Stomach (tissue), 9 donors: ENCODE data around the gene VCL. TPM values are rescaled to one million over a fixed set of nuclear protein-coding genes. Genes with fewer than 3 reads are reported as not detected.

ENCODE experiments used
- DNase-seq, 2 donors: peaks; one replicate each; pipeline versions ENCODE4 v3.0.0 to v3.0.0-alpha.2; 2013 to 2019
- H3K27ac ChIP-seq, 5 donors: fragments of 200-600 bp in 4 of 5; sonication (generic) in 4 of 5; one replicate each; pipeline ENCODE4 v1.5.1; 2013 to 2019; ENCODE audit warnings: mild to moderate bottlenecking in 1 of 5, moderate library complexity in 1 of 5
- H3K27me3 ChIP-seq, 3 donors: fragments of 200-600 bp; sonication (generic); one replicate each; pipeline ENCODE4 v1.5.1; 2017 to 2019; ENCODE audit warnings: mixed run types in 1 of 3
- H3K36me3 ChIP-seq, 4 donors: fragments of 200-600 bp; sonication (generic); 1 replicate in 3 of 4; 2 replicates in 1 of 4; pipeline ENCODE4 v1.5.1; 2016 to 2019
- H3K4me1 ChIP-seq, 4 donors: fragments of 200-600 bp; sonication (generic); one replicate each; pipeline ENCODE4 v1.5.1; 2016 to 2019
- H3K4me3 ChIP-seq, 4 donors: fragments of 200-600 bp; sonication (generic) in 3 of 4; one replicate each; pipeline ENCODE4 v1.5.1; 2016 to 2019; ENCODE audit warnings: mild to moderate bottlenecking in 1 of 4
- H3K9me3 ChIP-seq, 4 donors: fragments of 200-600 bp; sonication (generic); one replicate each; pipeline ENCODE4 v1.5.1; 2016 to 2019
- EP300 ChIP-seq: sonication (generic); formaldehyde crosslinking; IDR thresholded peaks from one replicate; pipeline ENCODE4 v1.6.1; 2017; ENCODE audit warnings: antibody characterized with exemption
- POLR2A ChIP-seq, 4 donors: fragments of 450-650 bp; IDR thresholded peaks; one replicate each; pipeline ENCODE4 v1.6.1; 2016; ENCODE audit warnings: antibody characterized with exemption in 4 of 4, control low read depth in 2 of 4, mild to moderate bottlenecking in 1 of 4, moderate library complexity in 1 of 4
- POLR2AphosphoS5 ChIP-seq, 3 donors: sonication (generic); formaldehyde crosslinking; IDR thresholded peaks; one replicate each; pipeline ENCODE4 v1.6.1; 2016; ENCODE audit warnings: antibody characterized with exemption in 3 of 3
- WGBS, 5 donors: extraction: QIAGEN DNeasy Blood & Tissue Kit in 3 of 5; methylation state at CpG; one replicate each; pipeline versions ENCODE4 v1.1.5 to v1.1.7; 2013 to 2018; 5-methylcytosine and 5-hydroxymethylcytosine counted together
- intact Hi-C: fragments of 100-400 bp; cut with DNase I; formaldehyde crosslinking; loops from one replicate; pipeline ENCODE4 v1.15.1; 2023; ENCODE audit warnings: low total_unique reads
- polyA plus RNA-seq, 3 donors: library from polyadenylated mRNA; stranded (reverse); fragments of 200-250 nt; gene quantifications; one replicate each; pipeline ENCODE4 v1.2.3, GENCODE V29; 2013
- total RNA-seq, 5 donors: library from RNA; depleted of rRNA; stranded (reverse); fragments of >200 nt; gene quantifications; one replicate each; pipeline versions ENCODE4 v1.1.0 to v1.2.3, GENCODE V29; 2014 to 2016
- TF ChIP-seq, protein P1 (sequence below), 7 experiments: fragments of 450-650 bp in 4 of 7; fragments of 200-600 bp in 3 of 7; sonication (generic) in 3 of 7; IDR thresholded peaks; one replicate each; pipeline ENCODE4 v1.5.1; 2016 to 2019; ENCODE audit warnings: antibody characterized with exemption in 7 of 7, control low read depth in 2 of 7, mild to moderate bottlenecking in 1 of 7
- donor health status: healthy with polysubstance abuse.
- donor health status: Bipolar disorder and iron deficiency.
- donor health status: healthy.

The VCL gene
- total and polyA plus RNA-seq, 8 donors = 11.2 to 211 (median 62.3) TPM

DNA sequence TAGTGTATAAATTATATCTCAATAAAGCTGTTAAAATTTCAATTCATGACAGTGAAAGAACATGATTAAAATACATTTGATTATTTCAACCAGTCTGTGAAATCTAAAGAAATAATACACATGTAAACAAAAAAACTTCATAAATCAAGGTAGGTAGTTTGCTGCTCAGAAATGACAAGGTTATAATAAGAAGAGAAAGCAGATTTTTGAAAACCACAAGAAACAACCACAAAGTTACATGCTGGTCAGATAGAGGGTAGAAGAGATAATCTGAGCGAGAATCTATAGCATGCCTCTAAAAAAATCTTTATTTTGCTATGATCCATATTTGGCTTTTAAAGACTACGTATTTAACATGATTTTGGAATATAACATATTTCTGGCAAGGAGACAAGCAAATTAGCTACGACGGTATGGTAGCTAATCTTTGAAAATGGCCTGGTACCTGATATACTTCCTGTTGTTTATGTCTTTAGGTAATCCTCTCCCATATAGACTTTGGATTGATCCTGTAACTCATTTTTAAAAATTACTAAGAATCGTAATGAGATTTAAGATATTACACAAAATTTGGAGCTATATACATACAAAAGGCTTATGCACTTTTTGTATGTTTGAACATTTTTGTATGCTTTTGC, 23.5 kb upstream of the VCL start:
- Histone ChIP-seq H3K9me3 (peaks cover 0 to 3% (median 0%) of the 10 kb centered on the region in 4 donors), H3K4me1 (peaks cover 0 to 23% (median 4%) of the 10 kb centered on the region in 4 donors), H3K27ac (no peak overlapping the region), H3K4me3 (no peak overlapping the region), H3K36me3 (no peaks in the 10 kb centered on the region), H3K27me3 (no peaks in the 10 kb centered on the region)
- intact Hi-C loops = no loop called here
- 73 to 82% (median 79%) methylated on average over 5 of the region's 5 CpGs for WGBS, 5 donors
- DNase-seq = no peak
- TF ChIP-seq EP300 (no peak), POLR2AphosphoS5 (IDR thresholded peaks at IDR 0.05) (no peak), POLR2A (IDR thresholded peaks at IDR 0.05) (no peak)
- TF ChIP-seq, protein P1, sequence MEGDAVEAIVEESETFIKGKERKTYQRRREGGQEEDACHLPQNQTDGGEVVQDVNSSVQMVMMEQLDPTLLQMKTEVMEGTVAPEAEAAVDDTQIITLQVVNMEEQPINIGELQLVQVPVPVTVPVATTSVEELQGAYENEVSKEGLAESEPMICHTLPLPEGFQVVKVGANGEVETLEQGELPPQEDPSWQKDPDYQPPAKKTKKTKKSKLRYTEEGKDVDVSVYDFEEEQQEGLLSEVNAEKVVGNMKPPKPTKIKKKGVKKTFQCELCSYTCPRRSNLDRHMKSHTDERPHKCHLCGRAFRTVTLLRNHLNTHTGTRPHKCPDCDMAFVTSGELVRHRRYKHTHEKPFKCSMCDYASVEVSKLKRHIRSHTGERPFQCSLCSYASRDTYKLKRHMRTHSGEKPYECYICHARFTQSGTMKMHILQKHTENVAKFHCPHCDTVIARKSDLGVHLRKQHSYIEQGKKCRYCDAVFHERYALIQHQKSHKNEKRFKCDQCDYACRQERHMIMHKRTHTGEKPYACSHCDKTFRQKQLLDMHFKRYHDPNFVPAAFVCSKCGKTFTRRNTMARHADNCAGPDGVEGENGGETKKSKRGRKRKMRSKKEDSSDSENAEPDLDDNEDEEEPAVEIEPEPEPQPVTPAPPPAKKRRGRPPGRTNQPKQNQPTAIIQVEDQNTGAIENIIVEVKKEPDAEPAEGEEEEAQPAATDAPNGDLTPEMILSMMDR (IDR thresholded peaks at IDR 0.05) = no peak

DNA sequence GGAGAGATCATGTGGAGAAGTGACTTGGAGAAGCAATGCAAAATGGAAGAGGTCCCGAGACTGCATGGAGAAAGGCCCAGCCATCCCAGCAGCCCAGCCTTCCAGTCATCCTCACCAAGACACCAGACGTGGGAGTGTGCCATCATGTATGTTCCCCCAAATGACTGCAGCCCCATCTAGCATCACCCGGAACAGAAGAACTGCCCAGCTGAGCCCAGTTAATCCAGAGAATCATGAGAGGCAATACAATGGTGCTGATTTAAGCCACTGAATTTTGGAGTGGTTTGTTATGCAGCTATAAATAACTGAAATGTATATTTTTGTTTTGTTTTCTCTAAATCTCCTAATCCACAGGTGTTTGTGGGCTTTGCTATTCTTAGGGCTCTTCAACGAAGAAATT, 22.5 kb upstream of the VCL start:
- TF ChIP-seq POLR2AphosphoS5 (IDR thresholded peaks at IDR 0.05) (no peak), POLR2A (IDR thresholded peaks at IDR 0.05) (no peak), EP300 (no peak)
- TF ChIP-seq, protein P1 (IDR thresholded peaks at IDR 0.05) = no peak
- no peak for DNase-seq
- H3K36me3 ChIP-seq = no peaks in the 10 kb centered on the region
- H3K27ac ChIP-seq = no peak overlapping the region
- H3K27me3 ChIP-seq = no peaks in the 10 kb centered on the region
- peaks cover 0 to 3% (median 0%) of the 10 kb centered on the region in 4 donors for H3K9me3 ChIP-seq
- peaks cover 0 to 27% (median 4%) of the 10 kb centered on the region in 4 donors for H3K4me1 ChIP-seq
- 94 to 99% (median 96%) methylated on average over 4 of the region's 4 CpGs for WGBS, 5 donors
- intact Hi-C loops = no loop called here
- no peak overlapping the region for H3K4me3 ChIP-seq

DNA sequence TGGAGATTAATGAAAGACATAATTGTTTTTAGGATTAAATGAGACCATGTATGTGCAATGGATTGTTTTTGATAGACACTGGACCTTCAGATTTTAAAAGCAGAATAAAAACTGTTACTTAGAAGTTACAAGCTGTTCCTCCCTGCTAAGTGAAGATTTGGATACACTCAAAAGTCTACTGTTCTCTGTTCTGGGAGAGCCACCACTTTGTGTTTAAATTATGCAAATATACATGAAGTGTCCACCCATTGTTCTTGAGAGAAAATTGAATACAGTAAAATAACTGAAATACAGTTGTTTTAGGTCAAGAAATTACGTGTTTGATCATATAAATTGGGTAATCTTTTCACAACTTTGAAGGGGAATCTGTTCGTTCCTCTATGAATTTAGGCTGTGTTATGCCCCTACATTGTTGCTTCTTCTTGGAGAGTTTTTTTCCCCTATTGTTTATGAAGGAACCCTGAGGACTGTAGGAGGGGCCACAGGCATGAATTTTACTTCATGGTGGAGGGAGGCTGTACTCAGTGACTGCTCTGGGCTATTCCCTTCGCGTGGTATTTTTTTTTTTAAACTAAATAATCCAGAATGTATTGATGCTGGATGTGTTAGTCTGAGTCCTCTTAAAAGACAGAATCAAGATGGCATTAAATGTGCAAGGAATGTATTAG, 18.6 kb upstream of the VCL start:
- intact Hi-C loops = no loop called here
- Histone ChIP-seq H3K27me3 (no peaks in the 10 kb centered on the region), H3K27ac (peak overlapping the region in 1 of 5 donors; percentile 58), H3K36me3 (no peaks in the 10 kb centered on the region), H3K9me3 (peaks cover 0 to 3% (median 0%) of the 10 kb centered on the region in 4 donors), H3K4me1 (peaks cover 0 to 28% (median 4%) of the 10 kb centered on the region in 4 donors), H3K4me3 (no peak overlapping the region)
- DNase-seq = no peak
- TF ChIP-seq, protein P1 (IDR thresholded peaks at IDR 0.05) = no peak
- TF ChIP-seq EP300 (no peak), POLR2AphosphoS5 (IDR thresholded peaks at IDR 0.05) (no peak)
- WGBS, 5 donors = 63 to 84% (median 70%) methylated on average over 4 of the region's 4 CpGs

DNA sequence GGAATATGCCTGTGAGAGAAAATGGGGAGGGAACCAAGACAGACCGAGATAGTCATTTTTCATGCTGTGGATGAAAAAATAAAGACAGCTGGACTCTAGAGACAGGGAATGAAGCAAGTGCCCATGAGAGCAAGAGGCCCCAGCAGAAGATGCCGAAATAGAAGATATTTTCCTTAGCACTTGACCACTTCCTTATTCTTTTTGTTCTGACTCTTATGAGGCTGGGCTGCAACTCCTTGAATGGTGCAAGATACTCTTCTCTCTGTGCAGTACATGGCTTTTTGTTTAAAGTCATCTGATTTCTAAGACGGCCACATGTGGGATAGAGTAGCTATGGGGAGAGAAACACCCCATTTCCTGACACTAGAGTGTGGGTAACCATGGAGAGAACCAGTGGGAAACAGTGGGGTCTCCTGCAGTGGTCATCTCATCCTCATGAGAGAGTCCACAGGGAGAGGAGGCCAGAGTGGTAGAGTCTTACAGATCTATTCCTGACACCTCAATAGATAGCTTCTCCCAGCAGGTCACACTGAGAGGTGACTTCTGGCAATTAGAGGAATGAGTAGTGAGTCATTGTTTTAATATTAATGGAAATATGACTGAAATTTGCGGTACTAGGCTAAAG, 18.0 kb upstream of the VCL start:
- Histone ChIP-seq H3K27me3 (no peaks in the 10 kb centered on the region), H3K4me3 (no peak overlapping the region), H3K4me1 (peaks cover 0 to 28% (median 4%) of the 10 kb centered on the region in 4 donors), H3K36me3 (no peaks in the 10 kb centered on the region), H3K27ac (peak overlapping the region in 1 of 5 donors; percentile 58), H3K9me3 (peaks cover 0 to 3% (median 0%) of the 10 kb centered on the region in 4 donors)
- DNase-seq = no peak
- WGBS, 5 donors = 71 to 86% (median 82%) methylated on average over 4 of the region's 4 CpGs
- intact Hi-C loops = no loop called here
- TF ChIP-seq, protein P1 (IDR thresholded peaks at IDR 0.05) = no peak
- TF ChIP-seq EP300 = no peak
- no peak for TF ChIP-seq POLR2AphosphoS5 (IDR thresholded peaks at IDR 0.05)
- no peak for TF ChIP-seq POLR2A (IDR thresholded peaks at IDR 0.05)
